Measurements from ENCODE around the gene SLC16A10. TPM values are rescaled to one million over a fixed set of nuclear protein-coding genes. Genes with fewer than 3 reads are reported as not detected.

SLC16A10 gene
- polyA plus RNA-seq, 3 donors = 0.05 to 0.15 TPM; not detected in 1

- Histone ChIP-seq H4K20me1 (ENCODE audit: insufficient read depth, low read length) (no peaks in the 10 kb centered on the region), H2AFZ (ENCODE audit: insufficient read depth, low read depth, low read length, poor library complexity, severe bottlenecking) (no peak overlapping the region), H3K4me2 (replicated peaks; ENCODE audit: extremely low read depth, low read length, poor library complexity, severe bottlenecking) (no peak overlapping the region), H3K9me3 (replicated peaks in 1 of 2; ENCODE audit: control insufficient read depth in 1 of 2, insufficient read depth in 1 of 2, low read length in 2 of 2) (no peaks in the 10 kb centered on the region), H3K4me3 (replicated peaks in 1 of 3; ENCODE audit: low read depth in 2 of 3, low read length in 3 of 3) (no peak overlapping the region), H3K27ac (ENCODE audit: low read depth in 1 of 2, low read length in 2 of 2) (no peak overlapping the region), H3K9ac (ENCODE audit: insufficient read depth, low read length, poor library complexity, severe bottlenecking) (no peak overlapping the region), H3K27me3 (ENCODE audit: control insufficient read depth in 2 of 2, insufficient read depth in 2 of 2, low read length in 2 of 2) (no peaks in the 10 kb centered on the region), H3K36me3 (replicated peaks in 1 of 2; ENCODE audit: control insufficient read depth in 1 of 2, insufficient read depth in 2 of 2, low read length in 2 of 2) (no peaks in the 10 kb centered on the region), H3K79me2 (ENCODE audit: insufficient read depth, low read length) (no peaks in the 10 kb centered on the region), H3K4me1 (ENCODE audit: control insufficient read depth in 1 of 2, insufficient read depth in 2 of 2, low read length in 2 of 2) (no peaks in the 10 kb centered on the region)
- Mint-ChIP-seq H3K27ac (peak overlapping the region in 2 of 7 donors; percentile 11 to 16), H3K4me3 (no peak overlapping the region), H3K36me3 (no peaks in the 10 kb centered on the region), H3K27me3 (ENCODE audit: low read depth in 3 of 3) (no peaks in the 10 kb centered on the region), H3K4me1 (no peaks in the 10 kb centered on the region), H3K9me3 (no peaks in the 10 kb centered on the region)
- no peak for DNase-seq
- no peak for TF ChIP-seq CTCF (IDR thresholded peaks at IDR 0.05)
- intact Hi-C loops (cut with micrococcal nuclease) = no loop called here
- WGBS (ENCODE audit: insufficient coverage) = no CpG with 5 or more reads among the region's 1 CpG
These were observed 133.2 kb downstream of the SLC16A10 start for GRCh38 chr6:111220383-111221031.

GRCh38 chr6:111221804-111222203 is 134.5 kb downstream of the SLC16A10 start:
- no CpG with 5 or more reads among the region's 4 CpGs for WGBS (ENCODE audit: insufficient coverage)
- H3K27me3 Mint-ChIP-seq (ENCODE audit: low read depth in 3 of 3) = no peaks in the 10 kb centered on the region

More at GRCh38 chr6:111221804-111222203, 134.5 kb downstream of the SLC16A10 start:
- Histone ChIP-seq H3K27ac (ENCODE audit: low read depth in 1 of 2, low read length in 2 of 2) (no peak overlapping the region), H3K79me2 (ENCODE audit: insufficient read depth, low read length) (no peaks in the 10 kb centered on the region), H4K20me1 (ENCODE audit: insufficient read depth, low read length) (no peaks in the 10 kb centered on the region), H2AFZ (ENCODE audit: insufficient read depth, low read depth, low read length, poor library complexity, severe bottlenecking) (no peak overlapping the region), H3K36me3 (replicated peaks in 1 of 2; ENCODE audit: control insufficient read depth in 1 of 2, insufficient read depth in 2 of 2, low read length in 2 of 2) (no peaks in the 10 kb centered on the region), H3K4me2 (replicated peaks; ENCODE audit: extremely low read depth, low read length, poor library complexity, severe bottlenecking) (no peak overlapping the region), H3K9ac (ENCODE audit: insufficient read depth, low read length, poor library complexity, severe bottlenecking) (no peak overlapping the region), H3K27me3 (ENCODE audit: control insufficient read depth in 2 of 2, insufficient read depth in 2 of 2, low read length in 2 of 2) (no peaks in the 10 kb centered on the region), H3K4me1 (ENCODE audit: control insufficient read depth in 1 of 2, insufficient read depth in 2 of 2, low read length in 2 of 2) (no peaks in the 10 kb centered on the region), H3K9me3 (replicated peaks in 1 of 2; ENCODE audit: control insufficient read depth in 1 of 2, insufficient read depth in 1 of 2, low read length in 2 of 2) (no peaks in the 10 kb centered on the region), H3K4me3 (replicated peaks in 1 of 3; ENCODE audit: low read depth in 2 of 3, low read length in 3 of 3) (no peak overlapping the region)
- DNase-seq = no peak
- TF ChIP-seq CTCF (IDR thresholded peaks at IDR 0.05) = no peak
- Mint-ChIP-seq H3K36me3 (no peaks in the 10 kb centered on the region), H3K4me1 (no peaks in the 10 kb centered on the region), H3K27ac (peak overlapping the region in 2 of 7 donors; percentile 7 to 53), H3K4me3 (no peak overlapping the region), H3K9me3 (no peaks in the 10 kb centered on the region)
- intact Hi-C loops (cut with micrococcal nuclease) = no loop called here

Data from CD14-positive monocyte (primary cell).